GM12874 (cell line): Measurements from ENCODE around the gene GRAMD1A.

Experiments
- TF ChIP-seq, protein P1 (sequence below): IDR thresholded peaks from 2 replicates; pipeline ENCODE4 v1.5.1; 2011; ENCODE audit warnings: low read depth, mild to moderate bottlenecking, control low read depth, low read length, moderate library complexity; ENCODE audit not compliant: insufficient read depth

The GRAMD1A gene

DNA sequence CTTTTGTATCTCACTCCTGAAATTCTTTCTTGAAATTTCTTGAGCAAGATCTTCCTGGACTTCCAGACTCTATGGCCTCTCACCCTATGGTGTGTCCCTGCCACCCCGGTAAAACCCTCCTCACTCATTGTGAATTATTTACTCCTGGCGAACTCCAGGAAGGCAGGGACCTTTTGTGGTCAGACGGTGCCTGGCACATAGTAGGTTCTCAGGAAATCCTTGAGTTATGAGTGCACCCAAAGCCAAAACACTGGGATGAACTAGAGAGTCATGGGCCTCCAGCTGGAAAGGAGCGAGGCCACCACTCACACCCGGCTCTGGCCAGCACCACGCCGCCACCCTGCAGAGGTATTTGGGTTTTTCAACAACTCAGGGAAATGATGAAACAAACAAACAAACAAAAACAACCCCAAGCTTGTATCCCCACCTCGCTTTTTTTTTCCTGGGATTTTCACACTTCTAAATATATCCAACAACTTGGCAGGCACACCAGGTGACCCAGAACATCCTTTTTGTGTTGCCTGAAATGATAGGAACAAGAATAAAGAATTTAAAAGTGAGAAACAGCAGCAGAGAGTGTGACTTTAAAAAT lies 52.6 kb downstream of the GRAMD1A start:
- TF ChIP-seq, protein P1, sequence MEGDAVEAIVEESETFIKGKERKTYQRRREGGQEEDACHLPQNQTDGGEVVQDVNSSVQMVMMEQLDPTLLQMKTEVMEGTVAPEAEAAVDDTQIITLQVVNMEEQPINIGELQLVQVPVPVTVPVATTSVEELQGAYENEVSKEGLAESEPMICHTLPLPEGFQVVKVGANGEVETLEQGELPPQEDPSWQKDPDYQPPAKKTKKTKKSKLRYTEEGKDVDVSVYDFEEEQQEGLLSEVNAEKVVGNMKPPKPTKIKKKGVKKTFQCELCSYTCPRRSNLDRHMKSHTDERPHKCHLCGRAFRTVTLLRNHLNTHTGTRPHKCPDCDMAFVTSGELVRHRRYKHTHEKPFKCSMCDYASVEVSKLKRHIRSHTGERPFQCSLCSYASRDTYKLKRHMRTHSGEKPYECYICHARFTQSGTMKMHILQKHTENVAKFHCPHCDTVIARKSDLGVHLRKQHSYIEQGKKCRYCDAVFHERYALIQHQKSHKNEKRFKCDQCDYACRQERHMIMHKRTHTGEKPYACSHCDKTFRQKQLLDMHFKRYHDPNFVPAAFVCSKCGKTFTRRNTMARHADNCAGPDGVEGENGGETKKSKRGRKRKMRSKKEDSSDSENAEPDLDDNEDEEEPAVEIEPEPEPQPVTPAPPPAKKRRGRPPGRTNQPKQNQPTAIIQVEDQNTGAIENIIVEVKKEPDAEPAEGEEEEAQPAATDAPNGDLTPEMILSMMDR, result no peak

DNA sequence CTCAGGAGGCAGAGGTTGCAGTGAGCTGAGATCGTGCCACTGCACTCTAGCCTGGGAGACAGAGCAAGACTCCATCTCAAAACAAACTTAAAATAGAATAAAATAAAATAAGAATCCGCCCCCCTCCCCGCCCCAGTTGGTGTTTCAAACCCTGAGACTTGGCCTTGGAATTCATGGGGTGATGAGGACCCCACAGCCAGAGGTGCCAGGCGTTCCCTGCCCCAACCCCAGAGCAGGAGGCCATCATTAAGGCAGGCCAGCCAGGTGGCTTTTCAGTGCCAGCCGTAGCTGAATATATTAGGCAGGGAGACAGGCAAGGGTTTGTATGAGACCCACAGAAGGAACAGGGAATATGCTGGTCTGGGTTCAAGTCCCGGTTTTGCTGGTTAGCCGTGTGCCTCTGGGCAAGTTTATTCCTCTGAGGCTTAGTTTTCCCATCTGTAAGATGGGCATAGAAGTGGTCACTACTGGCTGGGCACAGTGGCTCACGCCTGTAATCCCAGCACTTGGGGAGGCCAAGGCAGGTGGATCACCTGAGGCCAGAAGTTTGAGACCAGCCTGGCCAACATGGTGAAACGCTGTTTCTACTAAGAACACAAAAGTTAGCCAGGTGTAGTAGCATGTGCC lies 53.7 kb downstream of the GRAMD1A start:
- TF ChIP-seq, protein P1, result no peak

DNA sequence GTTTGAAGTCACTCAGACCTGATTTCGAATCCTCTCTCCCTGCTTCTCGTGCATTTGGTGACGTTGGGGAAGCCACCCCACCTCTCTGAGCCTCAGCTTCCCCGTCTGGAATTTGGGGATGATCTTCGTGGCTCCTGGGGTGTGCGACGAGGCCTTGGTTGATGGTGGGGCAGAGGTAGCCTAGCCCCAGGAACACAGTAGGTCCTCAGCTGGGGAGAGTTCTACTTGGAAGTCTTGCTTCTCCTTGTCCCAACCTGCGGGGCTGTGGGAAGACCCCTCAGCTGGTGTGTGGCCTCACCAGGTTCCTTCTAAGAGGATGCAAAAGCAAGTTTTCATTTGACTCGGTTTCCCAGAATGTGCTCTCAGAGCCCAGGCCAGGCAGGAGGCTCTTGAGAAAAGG lies 54.5 kb downstream of the GRAMD1A start:
- TF ChIP-seq, protein P1, result no peak

DNA sequence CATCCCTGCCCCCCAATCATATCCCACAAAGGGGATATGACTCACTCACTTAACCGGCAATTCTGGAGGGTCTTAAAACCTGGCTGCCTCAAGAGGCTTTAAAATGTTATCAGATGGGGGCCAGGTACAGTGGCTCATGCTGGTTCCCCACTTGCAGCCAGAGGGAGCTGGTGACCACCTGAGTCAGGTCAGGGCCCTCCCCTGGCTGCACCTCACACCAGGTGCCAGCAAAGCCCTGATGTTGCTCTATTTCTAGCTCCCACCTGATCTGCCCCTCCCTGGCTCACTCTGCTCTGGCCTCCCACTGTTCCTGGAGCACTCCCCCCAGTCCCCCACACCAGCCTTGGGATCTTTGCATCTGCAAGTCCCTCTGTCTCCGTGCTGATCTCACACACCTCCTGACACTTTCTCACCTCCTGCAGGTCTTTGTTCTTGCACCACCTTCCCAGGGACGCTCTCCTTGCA lies 55.6 kb downstream of the GRAMD1A start:
- TF ChIP-seq, protein P1, result peak; percentile 55

DNA sequence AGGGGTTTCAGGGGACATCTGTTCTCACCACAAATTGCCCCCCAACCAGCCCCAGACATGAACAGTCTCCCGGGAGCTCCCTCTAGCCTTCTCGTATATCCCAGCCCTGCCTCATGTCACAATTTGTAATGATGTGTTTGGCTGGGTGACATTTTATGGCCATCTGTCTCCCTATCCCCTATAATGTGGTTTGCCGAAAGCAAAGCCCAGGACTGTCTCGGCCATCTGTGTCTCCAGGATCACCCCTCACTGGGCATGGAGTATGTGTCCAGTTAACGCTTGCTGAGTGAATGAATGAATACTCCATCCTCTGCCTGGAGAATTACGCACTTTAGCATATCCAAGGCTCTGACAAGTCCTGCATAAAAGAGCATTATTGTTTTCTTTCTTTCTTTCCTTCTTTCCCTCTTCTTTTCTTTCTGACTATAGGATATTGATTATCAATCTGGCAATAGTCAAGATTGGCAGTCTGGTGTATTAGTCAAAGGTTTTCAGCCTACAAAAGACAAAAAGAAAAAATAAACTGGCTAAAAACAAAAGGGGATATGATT lies 56.5 kb downstream of the GRAMD1A start:
- TF ChIP-seq, protein P1, result no peak

DNA sequence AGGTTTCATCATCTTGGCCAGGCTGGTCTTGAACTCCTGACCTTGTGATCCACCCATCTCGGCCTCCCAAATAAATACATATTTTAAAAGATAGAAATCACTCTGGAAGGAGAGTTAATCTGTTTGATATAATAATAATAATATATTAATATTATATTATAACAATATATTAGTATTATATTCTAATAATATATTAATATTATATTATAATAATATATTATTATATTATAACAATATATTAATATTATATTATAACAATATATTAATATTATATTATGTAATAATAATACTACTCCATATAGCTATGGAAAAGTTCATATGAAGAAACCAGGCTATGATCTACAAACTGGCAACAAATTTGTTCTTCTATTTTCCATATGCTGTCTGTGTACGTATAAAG lies 58.2 kb downstream of the GRAMD1A start:
- TF ChIP-seq, protein P1, result no peak

DNA sequence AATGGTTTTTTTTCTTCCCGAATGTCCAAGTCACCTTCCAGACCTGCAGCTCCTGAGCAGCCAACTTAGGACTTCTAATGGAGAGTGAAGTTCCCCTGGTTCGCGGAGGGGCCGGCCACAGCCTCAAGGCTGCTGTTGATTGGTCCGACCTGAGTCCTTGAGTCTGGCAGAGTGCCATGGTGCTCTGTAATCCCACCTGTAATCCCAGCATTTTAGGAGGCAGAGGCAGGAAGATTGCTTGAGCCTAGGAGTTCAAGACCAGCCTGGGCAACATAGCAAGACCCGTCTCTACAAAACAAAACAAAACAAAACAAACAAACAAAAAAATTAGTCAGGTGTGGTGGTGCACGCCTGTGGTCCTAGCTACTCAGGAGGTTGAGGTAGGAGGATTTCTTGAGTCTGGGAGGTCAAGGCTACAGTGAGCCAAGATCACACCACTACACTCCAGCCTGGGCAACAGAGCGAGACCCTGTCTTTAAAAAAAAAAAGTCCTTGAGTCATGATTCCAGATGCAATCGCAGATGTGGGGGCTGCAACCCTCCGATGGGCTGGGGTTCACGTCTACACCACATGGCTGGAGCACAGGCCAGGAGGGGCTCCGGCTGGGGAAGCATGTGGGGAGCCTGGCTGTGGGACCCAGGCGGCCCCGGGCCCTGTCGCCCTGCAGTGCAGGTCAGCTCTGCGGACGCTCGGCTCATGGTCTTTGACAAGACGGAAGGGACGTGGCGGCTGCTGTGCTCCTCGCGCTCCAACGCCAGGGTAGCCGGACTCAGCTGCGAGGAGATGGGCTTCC lies 59.1 kb downstream of the GRAMD1A start:
- TF ChIP-seq, protein P1, result no peak
